NCI-H1048 (cell line): ENCODE measurements around the gene VRK1.

Source experiments
- DNase-seq: peaks from one replicate; lab custom pipeline; 2025; lab: John Stamatoyannopoulos, UW

The VRK1 gene

DNA sequence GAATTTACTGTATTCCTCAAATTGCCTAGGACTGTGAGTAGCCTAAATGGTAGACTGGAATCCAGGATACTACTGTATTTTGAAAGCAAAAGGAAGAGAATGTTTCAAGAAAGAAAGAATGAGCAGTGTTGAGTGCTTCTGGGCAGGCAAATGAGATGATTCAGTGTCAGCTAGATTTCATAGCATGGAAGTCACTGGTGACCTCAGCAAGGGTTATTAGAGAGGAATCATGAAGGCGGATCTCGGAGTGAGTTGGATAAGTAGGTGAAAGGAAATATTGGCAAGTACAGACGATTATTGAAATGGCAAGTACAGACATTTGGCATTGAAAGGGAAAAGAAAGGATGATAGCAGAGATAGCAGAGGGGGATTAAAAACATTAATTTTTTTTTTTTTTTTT, 27.1 kb downstream of the VRK1 start:
- no peak for DNase-seq

DNA sequence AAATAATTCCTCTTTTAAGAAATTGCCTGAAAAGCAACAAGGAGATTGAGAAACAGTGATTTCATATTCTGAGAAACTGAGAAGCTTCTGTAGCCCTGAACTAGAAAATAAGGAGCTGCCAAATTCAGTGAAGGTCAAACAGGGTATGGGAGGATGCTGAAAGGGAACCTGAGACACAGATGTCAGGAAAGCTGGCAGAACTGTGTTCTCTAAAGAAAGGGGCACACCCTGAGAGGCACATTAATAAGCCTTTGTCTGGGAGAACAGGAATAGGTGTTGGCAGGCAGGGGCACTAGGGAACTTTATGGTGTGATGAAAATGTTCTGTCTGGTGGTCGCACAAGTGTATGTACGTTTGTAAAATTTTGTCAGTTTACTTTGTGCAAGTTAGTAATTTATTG, 29.6 kb downstream of the VRK1 start:
- DNase-seq = no peak

DNA sequence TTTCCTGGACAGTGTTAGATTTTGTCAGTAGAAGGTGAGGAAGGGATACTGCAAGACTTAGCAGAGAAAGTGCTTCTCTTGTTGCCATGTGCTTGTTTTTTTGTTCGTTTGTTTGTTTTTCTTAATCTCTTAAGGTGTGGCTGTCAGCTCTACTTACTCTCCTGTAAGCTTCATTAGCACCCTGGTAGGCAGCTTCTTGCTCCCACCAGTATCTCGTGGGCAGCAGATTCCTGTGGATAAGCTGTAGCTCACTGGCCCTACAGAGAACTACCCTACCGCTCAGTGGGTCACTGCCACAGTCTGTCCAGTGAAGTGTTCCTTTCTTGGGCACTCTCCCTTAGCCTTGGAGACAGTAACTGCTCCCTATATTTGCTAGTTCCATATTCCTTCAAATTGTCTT, 30.1 kb downstream of the VRK1 start:
- DNase-seq = no peak

DNA sequence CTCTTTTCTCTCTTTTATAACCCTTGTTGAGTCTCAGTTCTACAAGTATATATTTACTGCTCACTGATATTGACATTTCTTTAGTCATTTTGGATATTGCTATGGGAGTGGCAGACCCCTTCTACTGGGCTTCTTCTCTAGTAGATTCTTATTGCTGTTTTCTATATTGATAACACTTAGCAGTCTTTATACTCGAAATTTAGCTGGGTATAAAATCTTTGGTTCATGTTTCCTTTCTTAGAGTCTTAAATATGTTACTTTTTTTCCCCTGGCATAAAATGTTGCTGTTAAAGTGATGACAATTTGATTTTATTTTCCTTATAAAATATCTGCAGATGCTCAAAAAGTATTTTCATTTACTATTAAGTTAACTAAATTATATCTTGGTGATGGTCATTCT, 32.6 kb downstream of the VRK1 start:
- no peak for DNase-seq

DNA sequence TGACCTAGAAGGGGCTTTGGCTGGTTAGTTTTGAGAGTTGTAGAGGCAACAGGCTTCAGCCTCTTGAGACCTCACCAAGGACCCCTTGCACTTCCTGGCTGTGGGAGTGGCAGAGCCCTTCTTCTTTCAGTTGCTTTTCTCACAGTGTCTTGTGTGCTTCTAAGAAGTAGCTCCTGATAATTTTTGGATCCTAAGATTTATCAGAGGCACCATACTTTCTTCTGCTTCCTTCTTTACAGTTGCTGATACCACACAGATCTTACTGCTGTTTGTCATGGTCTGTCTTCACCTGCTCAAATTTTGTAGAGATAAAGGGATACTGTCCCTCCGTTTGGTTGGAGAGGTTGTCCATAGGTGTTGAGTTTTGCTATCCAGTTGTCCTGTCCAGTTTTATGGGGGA, 33.8 kb downstream of the VRK1 start:
- DNase-seq = no peak

DNA sequence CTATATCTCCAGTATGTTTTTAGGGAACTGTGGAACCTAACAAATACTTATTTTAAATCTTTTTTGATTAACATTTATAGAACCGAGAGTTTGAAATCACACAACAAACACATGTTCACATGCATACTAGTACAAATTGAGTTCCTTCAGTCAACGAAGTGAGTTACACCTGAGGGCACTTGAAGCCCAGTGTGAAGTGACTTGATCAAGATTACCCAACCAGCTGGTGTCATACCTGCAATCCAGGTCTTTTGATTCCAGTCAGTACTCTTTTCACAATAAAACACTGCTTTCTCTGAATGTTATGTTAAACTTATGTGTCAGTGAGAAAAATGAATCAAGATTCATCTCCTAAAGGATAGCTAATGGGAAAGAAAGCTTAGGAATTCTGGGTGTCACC, 35.2 kb downstream of the VRK1 start:
- DNase-seq = no peak

DNA sequence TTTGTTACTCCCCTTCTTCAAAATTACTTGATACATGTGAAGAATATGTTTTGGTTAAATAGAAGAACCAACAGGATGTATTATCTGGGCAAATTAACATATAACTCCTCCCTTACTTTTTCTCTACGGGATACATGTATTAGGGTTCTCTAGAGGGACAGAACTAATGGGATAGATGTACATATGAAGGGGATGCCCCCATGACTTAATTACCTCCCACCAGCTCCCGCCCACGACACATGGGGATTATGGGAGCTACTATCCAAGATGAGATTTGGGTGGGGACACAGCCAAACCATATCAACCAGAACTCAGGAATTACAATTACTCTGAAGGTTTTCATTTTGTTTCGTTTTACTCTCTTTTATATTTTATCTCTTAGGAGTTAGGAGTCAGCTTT, 41.3 kb downstream of the VRK1 start:
- no peak for DNase-seq

DNA sequence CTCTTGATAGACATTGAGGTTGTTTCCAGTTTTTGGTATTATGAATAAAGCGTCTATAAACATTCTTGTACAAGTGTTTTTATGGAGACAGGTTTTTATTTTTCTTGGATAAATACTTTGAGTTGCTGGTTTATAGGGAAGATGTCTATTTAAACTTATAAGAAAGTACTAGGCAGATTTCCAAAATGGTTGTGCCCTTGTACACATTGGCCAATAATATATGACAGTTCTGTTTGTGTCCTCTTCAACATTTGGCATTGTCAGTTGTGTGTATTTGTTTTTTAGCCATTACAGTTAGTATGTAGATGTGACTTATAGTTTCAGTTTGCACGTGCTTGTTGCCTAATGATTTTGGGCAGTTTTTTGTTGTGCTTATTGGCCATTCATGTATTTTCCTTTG, 42.1 kb downstream of the VRK1 start:
- no peak for DNase-seq

DNA sequence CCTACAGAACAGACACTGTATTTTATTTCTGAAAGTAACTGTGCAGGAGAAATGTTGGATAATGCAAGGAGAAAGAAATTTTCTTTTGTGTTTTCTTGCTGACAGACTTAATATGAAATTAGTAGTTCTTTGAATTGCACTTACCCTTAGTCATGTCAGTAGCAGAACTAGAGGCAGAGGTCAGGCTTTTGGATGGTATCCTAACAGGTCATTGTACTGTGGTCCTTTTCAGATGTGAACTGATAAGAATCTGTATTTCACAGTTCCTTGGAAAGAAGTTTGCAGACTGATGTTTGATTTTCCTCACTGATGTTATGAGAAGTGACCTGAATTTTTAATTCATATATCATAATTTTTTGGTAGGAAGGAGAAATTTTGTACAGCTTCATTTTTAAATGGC, 46.0 kb downstream of the VRK1 start:
- DNase-seq = no peak

DNA sequence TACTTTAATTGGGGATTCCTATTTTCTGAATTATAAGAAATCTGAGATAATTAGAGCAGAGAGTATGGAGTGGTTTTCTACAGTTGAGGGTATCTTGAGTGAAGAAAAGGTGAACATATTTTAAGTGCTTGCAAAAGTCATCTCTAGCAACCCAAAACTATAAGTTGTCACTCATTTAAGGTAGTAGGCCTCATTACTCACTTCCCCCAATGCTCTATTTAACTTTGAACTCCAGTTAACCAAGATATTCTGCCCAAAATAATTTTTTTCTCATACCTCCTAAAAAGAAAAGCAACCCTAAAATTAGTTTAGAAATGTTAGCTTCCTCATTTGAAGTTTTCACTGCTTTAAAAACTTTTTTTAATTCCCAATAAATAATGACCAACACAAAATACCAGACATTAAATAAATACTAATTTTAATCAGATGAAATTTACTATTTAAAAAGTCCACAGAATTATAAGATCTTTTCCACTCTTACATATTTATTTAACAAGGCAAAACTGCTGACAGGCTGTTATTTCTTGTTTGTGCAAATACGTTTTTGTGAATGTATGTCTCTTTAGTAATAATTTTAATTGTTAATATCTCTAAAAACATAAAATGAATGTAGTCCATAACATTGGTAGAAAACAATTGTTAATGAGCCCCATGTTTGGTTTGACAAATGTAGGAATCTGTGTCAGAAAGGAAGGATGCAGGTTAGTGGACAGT, 47.8 kb downstream of the VRK1 start:
- DNase-seq = no peak

DNA sequence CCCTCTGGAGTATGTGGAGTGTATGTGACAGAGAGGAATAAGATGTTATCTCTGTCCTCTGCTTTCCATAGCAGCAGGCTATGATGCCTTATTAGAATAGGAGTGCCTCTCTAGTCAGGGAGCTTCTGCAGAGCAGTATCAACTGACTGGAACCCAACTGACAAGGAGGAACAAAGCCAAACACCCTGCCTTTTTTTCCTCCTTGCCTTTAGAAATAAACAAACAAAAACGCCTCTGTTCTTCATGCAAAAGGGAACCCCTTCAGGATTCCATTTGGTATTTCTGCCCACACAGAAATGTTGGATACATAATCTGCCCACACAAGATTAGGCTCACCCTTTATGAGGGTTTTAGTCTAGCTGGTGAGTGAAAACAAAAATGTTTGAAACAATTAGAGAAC, 50.3 kb downstream of the VRK1 start:
- no peak for DNase-seq

DNA sequence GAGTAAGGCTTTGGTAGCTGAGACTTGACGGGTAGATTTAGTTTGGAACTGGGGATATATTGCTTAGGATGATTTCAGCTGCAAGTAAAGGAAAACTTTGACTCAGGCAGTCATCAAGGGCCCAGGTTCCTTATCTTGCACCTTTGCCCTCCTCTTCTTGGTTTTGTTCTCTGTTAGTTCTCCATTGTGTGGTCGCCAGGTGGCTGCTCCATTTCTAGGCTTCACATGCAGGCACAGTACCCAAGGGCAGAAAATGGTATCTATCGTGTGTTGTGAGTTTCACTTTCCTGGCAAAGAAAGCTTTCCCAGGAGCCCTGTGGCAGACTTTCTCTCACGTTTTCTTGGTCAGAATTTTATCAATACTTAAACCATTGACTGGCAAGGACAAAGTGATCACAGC, 50.8 kb downstream of the VRK1 start:
- no peak for DNase-seq

DNA sequence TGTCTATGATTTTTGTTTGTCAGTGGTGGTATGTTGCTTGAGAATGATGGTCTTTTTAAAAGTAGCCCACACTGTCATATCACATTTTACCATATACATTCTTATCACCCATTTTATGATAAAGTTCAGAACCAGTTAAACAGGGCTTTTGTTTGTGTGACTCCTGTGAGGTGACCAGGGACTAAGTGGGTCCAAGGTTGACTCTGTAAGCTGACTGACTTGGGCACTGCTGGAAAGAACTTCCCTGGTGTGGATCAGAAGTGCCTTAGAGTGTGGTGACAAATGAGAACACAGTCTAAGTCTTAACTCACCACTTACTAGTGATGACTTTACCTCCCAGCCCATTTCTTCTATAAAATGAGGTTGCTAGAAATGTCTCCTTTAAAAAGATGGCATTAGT, 52.6 kb downstream of the VRK1 start:
- no peak for DNase-seq

DNA sequence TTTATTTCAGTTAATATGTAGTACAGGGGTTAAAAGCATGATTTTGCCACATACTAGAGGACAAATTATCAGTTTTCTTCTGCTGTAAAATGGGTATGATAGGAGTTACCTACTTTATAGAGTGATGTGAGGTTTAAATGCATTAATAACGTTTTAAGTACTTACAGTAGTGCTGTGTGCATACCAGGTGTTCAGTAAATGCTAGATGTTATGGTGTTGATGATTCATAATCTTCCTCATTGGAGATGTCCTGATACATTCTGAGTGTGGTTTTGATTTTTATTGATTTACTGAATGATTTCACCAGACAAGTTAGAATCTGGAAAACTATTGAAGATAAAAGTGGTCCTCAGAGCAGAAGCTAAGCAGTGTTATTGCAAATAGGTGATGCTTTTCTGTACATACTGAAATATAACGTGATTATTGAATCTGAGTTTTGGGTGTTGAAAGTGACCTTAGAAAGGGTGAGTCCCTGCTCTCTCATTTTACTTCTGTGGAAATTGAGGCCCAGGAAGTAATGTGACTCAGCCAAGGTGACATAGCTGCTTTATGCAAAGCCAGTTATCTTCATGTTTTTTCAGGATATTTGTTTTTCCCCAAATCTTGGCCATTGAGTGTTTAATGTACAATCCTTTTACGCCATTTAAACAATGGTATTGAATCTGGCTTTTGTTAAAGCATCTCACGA, 54.7 kb downstream of the VRK1 start:
- no peak for DNase-seq

DNA sequence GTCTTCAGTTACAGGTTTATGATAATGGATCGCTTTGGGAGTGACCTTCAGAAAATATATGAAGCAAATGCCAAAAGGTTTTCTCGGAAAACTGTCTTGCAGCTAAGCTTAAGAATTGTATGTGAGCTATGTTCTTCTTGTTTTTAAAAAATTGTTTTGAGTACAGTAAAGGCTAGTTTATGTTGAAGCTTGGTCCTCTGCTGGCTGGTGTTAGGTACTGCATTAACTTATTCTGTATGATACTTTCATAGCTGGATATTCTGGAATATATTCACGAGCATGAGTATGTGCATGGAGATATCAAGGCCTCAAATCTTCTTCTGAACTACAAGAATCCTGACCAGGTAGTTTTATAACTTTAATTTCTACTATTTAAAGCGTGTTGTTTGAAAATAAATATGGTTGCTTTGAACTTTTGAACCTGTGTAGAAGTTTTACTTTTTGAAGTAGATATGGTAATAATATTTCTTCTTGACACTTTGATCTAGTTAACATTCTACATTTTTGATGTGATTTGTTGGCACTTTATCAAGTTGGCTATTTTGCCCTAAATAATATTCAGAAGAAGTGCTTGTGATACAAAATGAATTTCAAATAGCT, 55.7 kb downstream of the VRK1 start:
- DNase-seq = no peak

DNA sequence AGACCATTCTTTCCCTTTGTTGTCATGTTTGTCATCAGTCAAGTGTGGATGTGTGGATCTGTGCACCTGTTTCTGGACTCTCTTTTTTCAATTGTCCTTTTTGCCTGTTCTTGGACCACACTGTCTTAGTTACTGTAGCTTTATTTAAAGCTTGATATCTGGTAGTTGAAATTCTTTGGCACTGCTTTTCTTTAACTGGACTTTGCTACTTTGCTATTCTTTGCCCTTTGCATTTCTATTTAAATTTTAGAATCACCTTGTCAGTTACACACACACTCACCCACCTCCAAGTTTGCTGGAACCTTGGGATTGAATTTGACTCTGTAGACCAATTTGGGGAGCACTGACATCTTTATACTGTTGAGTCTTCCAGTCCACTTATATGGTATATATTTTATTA, 61.5 kb downstream of the VRK1 start:
- no peak for DNase-seq

DNA sequence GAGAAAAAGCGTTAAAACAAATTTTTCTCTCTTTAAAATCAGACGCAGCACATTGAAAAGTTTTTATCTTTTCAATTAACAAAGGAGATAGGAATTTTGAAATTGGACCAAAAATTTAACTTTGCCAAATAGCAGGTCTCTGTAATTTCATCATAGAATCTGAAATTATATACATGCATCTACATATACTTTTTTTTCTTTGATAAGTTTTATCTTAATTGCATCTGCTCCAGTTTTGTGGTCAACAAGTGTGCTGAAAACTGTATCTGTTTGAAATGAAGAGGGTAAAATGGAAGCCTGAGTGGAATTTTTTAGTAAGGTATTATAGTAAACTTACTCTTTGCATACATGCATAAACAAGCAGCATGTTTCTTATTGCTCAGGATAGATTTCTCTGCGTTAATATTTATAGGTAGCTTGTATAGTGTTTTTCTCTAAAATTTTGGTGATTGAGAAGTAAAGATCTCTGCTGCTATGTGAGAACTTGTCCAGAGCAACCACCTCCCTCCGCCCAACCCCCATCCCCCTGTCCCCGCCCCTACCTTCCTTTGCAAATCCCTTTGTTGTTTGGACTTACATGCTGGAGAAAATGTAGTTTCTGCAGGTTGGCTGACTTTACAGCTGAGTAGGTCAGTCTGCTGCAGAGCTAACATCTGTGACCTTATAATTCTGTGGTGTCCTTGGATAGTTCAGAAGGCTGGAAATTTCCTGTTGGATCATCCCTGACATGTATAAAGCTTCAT, 64.6 kb downstream of the VRK1 start:
- DNase-seq = no peak

DNA sequence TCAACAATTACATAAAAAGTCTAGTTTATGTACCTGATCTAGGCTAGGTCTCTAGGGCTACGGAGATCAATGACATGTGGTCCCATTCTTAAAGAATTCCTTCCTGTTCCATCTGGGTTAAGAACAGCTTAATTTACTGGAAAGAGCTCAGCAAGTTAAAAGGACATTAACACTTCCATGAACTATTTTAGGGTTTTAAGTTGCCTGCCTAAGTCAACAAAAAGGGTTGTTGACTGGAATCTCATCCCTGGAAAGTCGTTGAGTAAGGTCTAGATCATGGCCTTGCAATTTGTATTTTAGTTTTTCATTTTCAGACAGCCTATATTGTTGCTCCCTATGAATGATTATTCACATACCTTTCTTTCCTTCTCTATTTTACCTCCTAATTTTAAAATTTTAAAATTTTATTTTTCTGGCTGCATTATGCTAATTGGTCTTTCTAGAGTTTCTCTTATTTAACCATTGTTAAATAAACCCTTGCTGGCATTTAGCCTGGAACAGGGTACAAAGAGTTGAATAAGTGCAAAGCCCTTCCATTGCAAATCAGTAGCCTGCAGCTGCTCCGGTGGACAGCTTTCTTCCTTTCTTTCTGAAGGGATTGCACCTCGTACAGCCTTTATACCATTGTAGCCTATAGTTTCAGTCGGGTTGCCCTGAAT, 66.3 kb downstream of the VRK1 start:
- DNase-seq = no peak

DNA sequence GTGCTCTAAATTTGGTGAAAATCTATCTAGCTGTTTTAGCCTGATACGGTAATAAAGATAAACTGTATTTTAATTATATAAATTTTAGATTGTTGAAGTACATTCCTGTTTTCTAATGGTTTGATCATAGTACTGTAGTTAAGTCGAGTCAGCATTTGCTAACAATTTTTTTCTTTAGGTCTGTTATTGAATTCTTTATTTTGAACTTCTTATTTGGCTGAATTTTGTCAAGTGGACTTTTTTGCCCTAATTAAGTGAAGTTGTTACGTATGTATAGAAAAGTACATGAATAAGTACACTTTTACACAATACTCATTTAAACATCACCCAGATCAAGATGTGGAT, 66.8 kb downstream of the VRK1 start:
- DNase-seq = no peak

DNA sequence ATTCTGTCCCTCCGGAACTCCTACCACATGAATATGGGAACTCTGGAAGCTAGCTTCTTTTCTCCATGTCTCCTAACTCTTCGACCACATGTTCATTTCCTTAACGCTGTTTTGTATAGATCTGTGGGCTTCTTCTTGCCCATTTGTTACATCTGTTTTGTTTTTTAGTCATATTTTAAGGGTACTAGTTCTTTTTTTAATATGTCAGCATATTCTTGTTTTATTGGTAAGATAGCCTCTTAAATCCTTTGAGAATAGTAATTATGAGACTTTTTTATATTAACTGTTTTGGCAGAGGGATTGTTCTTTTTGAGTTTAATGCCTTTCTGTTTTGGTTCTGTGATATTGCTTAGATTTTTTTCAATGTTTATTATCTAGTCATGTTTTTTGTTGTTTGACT, 70.5 kb downstream of the VRK1 start:
- no peak for DNase-seq

DNA sequence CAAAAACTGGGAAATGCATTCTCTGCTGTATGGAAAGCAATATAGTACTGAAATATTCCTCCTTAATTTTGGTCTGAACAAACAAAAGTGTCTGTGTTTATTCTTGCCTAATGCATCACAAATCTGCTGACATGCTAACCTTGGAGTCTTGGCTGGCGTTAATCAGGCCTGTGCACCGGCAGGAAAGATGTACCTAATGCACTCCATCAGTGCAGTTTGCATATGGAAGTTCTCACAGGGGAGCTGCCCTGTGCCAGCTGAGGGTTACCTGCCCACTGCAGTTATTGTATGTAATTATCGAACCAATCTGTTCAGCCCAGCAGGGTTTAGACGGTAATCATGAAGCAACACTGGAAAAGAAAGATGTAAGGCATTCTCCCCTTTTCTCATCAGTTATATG, 76.9 kb downstream of the VRK1 start:
- DNase-seq = no peak

DNA sequence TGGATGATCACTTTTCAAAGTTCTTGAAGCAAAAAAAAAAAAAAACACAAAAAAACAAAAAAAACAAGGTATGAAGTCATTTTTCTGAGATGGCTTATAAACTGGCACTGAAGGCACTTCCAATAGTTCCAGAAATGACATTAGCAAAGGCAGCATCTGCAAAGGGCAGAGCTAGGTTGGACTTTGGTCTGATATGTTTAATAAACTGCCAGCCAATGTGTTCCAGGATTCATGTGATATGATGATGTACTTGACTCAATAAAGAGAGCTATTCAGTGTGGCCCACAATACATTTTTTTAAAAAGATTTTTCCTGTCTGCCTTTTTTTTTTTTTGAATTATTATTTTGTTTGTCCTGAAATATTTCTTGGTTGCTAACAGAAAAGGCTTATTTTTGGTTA, 79.6 kb downstream of the VRK1 start:
- DNase-seq = no peak

DNA sequence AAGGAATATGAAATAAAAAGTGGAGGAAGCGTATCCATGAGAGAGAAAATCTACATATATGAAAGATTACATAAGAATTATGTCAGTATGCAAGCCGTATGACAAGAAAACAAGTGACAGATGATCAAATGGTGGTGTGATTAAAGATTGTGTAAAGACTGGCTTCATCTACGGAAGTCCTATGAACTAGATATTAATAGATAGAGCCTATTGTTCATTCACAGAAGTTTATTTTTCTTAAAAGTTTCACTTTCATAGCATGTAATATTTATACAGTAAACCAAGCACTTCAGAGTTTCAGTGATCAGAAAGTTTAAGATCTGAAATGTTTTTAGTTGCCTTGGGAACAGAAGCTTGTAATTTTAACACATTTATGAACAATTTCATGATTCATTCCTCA, 84.5 kb downstream of the VRK1 start:
- DNase-seq = no peak
